ENCODE data around the gene DCTN5.

DNA sequence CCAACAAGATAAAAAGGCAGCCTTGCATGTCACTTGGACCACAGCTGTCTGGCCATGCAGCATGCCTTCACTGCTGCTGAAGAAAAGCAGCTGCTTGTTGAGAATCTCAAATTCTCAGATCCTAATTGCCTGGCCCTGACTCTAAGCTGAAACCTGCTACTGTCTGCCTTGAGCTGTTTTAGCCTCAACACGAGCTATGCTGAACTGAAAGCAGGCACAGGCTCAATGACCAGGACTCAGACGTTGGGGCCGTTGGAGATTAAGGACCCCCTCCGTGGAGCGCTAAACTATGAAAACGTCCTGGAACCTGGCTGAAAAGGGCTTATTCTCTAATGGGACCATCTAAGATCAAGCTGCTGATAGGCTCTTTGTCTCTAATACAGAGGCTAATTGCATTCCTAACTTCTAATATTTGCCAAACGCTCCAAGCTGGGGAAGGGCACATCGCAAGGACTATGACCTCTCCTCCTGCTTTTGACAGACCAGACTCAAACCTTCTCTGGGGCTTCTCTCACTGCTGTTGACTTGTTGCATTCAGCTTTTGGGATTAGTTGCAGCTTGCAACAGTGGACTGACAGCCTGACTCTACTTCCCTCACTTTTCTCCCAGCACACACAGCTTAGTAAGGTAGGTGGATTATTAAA lies 32.8 kb downstream of the DCTN5 start:
- TF ChIP-seq EZH2 (IDR thresholded peaks at IDR 0.05; ENCODE audit: low read depth): no peak
- no peak for TF ChIP-seq CTCF (conservative IDR thresholded peaks at IDR 0.05)
